ENCODE measurements around the gene DNAJC4.

DNAJC4 gene

DNA sequence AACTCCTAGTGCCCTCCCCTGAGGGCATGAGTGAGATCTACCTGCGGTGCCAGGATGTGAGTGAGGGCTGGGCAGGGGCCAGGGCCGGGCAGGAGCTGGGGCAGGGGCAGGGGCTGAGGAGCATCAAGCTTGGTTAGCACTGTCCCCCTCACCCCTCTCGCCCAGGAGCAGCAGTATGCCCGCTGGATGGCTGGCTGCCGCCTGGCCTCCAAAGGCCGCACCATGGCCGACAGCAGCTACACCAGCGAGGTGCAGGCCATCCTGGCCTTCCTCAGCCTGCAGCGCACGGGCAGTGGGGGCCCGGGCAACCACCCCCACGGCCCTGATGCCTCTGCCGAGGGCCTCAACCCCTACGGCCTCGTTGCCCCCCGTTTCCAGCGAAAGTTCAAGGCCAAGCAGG lies 10.1 kb upstream of the DNAJC4 start:
- TF ChIP-seq TAF1 (IDR thresholded peaks at IDR 0.05; ENCODE audit: borderline replicate concordance, insufficient read depth, low read length) = no peak
- TF ChIP-seq, protein P1, sequence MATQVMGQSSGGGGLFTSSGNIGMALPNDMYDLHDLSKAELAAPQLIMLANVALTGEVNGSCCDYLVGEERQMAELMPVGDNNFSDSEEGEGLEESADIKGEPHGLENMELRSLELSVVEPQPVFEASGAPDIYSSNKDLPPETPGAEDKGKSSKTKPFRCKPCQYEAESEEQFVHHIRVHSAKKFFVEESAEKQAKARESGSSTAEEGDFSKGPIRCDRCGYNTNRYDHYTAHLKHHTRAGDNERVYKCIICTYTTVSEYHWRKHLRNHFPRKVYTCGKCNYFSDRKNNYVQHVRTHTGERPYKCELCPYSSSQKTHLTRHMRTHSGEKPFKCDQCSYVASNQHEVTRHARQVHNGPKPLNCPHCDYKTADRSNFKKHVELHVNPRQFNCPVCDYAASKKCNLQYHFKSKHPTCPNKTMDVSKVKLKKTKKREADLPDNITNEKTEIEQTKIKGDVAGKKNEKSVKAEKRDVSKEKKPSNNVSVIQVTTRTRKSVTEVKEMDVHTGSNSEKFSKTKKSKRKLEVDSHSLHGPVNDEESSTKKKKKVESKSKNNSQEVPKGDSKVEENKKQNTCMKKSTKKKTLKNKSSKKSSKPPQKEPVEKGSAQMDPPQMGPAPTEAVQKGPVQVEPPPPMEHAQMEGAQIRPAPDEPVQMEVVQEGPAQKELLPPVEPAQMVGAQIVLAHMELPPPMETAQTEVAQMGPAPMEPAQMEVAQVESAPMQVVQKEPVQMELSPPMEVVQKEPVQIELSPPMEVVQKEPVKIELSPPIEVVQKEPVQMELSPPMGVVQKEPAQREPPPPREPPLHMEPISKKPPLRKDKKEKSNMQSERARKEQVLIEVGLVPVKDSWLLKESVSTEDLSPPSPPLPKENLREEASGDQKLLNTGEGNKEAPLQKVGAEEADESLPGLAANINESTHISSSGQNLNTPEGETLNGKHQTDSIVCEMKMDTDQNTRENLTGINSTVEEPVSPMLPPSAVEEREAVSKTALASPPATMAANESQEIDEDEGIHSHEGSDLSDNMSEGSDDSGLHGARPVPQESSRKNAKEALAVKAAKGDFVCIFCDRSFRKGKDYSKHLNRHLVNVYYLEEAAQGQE (IDR thresholded peaks at IDR 0.05; ENCODE audit: insufficient read depth in 1 of 2, low read depth in 2 of 2, low read length in 2 of 2) = no peak
- TF ChIP-seq SIN3A (IDR thresholded peaks at IDR 0.05; ENCODE audit: borderline replicate concordance, insufficient read depth, low read length) = no peak
- TF ChIP-seq FOXP2 (optimal IDR thresholded peaks at IDR 0.05; ENCODE audit: borderline replicate concordance, extremely low read depth, extremely low read length, insufficient read depth) = no peak
- TF ChIP-seq POLR2AphosphoS5 (IDR thresholded peaks at IDR 0.05; ENCODE audit: low read depth, low read length) = no peak

DNA sequence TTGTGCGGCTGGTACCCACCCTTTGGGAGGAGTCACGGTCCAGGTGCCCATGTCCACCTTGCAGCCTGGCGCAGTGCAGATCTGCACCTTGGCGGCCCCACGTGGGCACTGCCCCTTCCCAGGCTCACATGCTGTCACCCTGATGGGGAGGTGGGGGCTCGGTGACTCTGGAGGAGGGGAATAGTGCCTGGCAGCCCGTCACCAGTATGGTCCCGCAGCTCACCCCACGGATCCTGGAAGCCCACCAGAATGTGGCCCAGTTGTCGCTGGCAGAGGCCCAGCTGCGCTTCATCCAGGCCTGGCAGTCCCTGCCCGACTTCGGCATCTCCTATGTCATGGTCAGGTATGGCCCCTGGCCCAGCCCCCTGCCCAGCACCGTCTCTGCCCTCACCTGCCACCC lies 9.6 kb upstream of the DNAJC4 start:
- TF ChIP-seq, protein P1 (IDR thresholded peaks at IDR 0.05; ENCODE audit: insufficient read depth in 1 of 2, low read depth in 2 of 2, low read length in 2 of 2) = no peak
- TF ChIP-seq FOXP2 (optimal IDR thresholded peaks at IDR 0.05; ENCODE audit: borderline replicate concordance, extremely low read depth, extremely low read length, insufficient read depth) (no peak), SIN3A (IDR thresholded peaks at IDR 0.05; ENCODE audit: borderline replicate concordance, insufficient read depth, low read length) (no peak), POLR2AphosphoS5 (IDR thresholded peaks at IDR 0.05; ENCODE audit: low read depth, low read length) (no peak), TAF1 (IDR thresholded peaks at IDR 0.05; ENCODE audit: borderline replicate concordance, insufficient read depth, low read length) (no peak)

DNA sequence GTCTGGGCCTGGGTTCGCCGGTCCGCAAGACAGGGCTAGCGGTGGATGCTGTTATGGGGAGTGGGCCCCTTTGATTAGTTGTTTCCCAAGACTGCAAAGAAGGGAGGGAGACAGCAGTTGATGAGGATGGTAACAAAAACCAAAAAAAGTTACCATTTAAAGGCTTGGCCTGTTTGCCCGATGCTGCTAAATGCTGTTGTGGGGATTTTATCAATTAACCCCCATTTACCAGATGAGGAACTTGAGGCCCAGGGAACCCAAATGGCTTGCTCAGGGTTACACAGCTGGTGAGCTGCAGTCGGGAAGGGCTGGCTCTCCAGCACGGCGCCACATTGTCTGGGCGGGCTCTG lies 7.7 kb upstream of the DNAJC4 start:
- no peak for TF ChIP-seq TAF1 (IDR thresholded peaks at IDR 0.05; ENCODE audit: borderline replicate concordance, insufficient read depth, low read length)
- TF ChIP-seq, protein P1 (IDR thresholded peaks at IDR 0.05; ENCODE audit: insufficient read depth in 1 of 2, low read depth in 2 of 2, low read length in 2 of 2) = no peak
- no peak for TF ChIP-seq FOXP2 (optimal IDR thresholded peaks at IDR 0.05; ENCODE audit: borderline replicate concordance, extremely low read depth, extremely low read length, insufficient read depth)
- TF ChIP-seq POLR2AphosphoS5 (IDR thresholded peaks at IDR 0.05; ENCODE audit: low read depth, low read length) = no peak
- no peak for TF ChIP-seq SIN3A (IDR thresholded peaks at IDR 0.05; ENCODE audit: borderline replicate concordance, insufficient read depth, low read length)

DNA sequence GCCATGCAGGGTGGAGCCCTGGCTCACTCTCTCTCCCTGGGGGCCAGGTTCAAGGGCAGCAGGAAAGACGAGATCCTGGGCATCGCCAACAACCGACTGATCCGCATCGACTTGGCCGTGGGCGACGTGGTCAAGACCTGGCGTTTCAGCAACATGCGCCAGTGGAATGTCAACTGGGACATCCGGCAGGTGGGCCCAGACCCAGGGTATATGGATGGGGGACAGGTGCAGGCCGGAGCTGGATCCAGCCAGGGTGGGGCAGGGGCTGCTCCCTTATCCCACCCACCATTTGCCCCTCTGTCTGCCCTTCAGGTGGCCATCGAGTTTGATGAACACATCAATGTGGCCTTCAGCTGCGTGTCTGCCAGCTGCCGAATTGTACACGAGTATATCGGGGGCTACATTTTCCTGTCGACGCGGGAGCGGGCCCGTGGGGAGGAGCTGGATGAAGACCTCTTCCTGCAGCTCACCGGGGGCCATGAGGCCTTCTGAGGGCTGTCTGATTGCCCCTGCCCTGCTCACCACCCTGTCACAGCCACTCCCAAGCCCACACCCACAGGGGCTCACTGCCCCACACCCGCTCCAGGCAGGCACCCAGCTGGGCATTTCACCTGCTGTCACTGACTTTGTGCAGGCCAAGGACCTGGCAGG lies 7.2 kb upstream of the DNAJC4 start:
- TF ChIP-seq, protein P1 (IDR thresholded peaks at IDR 0.05; ENCODE audit: insufficient read depth in 1 of 2, low read depth in 2 of 2, low read length in 2 of 2) = no peak
